ES-I3 (cell line): ENCODE data around the gene FKBP1A.
A peak's percentile ranks its signal among the peaks of the same experiment; 100 is the strongest.

Experiments
- H3K36me3 ChIP-seq: 2 replicates; pipeline ENCODE4 v1.6.1; 2013; ENCODE audit warnings: mild to moderate bottlenecking, low read length, control low read depth, moderate library complexity; ENCODE audit not compliant: insufficient read depth
- H3K4me1 ChIP-seq: 2 replicates; pipeline ENCODE4 v1.6.1; 2013; ENCODE audit warnings: mild to moderate bottlenecking, control low read depth, low read length; ENCODE audit not compliant: insufficient read depth
- H3K9ac ChIP-seq: 2 replicates; pipeline ENCODE4 v1.6.1; 2013; ENCODE audit warnings: low read depth, mild to moderate bottlenecking, low read length, moderate library complexity
- H3K9me3 ChIP-seq: 2 replicates; pipeline ENCODE4 v1.6.1; 2013; ENCODE audit warnings: mild to moderate bottlenecking, low read length, moderate library complexity; ENCODE audit not compliant: control insufficient read depth, insufficient read depth

Gene FKBP1A

DNA sequence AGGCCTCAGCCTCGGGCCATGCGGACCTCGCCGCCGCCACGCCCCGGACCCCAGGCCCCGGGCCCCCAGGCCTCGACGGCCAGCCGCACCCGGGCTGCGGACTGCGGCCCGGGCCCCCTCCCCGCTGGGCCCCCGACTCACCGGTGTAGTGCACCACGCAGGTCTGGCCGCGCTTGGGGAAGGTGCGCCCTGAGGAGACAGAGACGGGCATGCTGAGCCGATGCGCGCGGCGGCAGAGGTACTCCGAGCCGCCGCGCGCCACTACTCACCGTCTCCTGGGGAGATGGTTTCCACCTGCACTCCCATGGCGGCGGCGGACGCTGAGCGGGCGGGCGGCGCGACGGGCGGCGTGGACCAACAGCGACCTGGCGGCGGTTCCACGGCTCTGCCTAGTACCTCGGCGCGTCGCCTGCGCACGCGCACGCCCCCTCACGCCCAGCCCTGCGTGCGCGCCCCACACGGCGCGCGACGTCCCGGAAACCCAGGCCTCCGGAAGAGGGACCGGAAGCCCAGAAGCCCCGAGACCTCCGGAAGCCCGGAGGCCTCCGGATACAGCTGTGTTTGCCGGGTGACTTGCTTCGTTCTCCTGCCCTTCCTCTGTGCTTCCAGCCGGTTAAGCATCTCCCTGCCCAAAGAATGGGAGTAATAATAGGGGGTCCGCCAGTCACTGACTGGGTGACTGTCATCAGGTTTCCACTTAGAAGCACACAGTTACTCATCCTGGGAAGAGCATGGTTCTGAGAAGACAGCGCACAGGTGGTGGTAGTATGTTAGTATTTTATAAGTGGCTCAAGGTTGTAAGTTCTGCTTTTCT, at the start of gene FKBP1A:
FKBP1A (minus strand) TSS at position 362 of the 814 bp plus-strand sequence; CDS start at position 306, 56 bp downstream.
- Histone ChIP-seq H3K9me3 (no peaks in the 10 kb centered on the region), H3K36me3 (no peaks in the 10 kb centered on the region), H3K9ac (peak within 1 kb of the TSS; percentile 79), H3K4me1 (peaks cover 17% of the 10 kb centered on the region)

- no peaks in the 10 kb centered on the region for H3K9me3 ChIP-seq
- peaks cover 28% of the 10 kb centered on the region for H3K36me3 ChIP-seq
- no peaks in the 10 kb centered on the region for H3K4me1 ChIP-seq
- no peak overlapping the region for H3K9ac ChIP-seq
Observed at GRCh38 chr20:1442304-1442703, 49.5 kb upstream of the FKBP1A start.

DNA sequence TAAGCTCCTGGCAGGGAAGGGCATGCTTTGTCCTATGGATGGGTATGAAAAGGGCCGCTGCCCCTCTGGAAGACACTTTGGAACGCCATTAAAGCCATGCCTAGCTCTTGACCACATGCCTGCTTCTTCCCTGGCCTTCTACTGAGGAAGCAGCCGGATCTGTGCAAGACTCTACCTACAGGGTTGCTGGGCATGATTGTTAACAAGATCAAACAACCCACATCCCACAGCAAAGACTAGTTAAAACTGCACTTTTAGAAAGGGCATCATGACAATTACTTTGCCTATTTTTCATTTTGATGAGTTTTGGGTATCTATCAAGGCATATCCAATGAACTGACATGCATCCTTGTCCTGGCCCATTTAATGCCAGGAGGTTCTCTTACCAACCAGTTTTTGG, 48.3 kb upstream of the FKBP1A start:
- Histone ChIP-seq H3K9ac (no peak overlapping the region), H3K36me3 (peaks cover 24% of the 10 kb centered on the region), H3K4me1 (no peaks in the 10 kb centered on the region)

GRCh38 chr20:1440024-1440423, 47.2 kb upstream of the FKBP1A start:
- no peaks in the 10 kb centered on the region for H3K9me3 ChIP-seq
- H3K9ac ChIP-seq, result no peak overlapping the region
- H3K4me1 ChIP-seq, result no peaks in the 10 kb centered on the region
- H3K36me3 ChIP-seq, result peaks cover 23% of the 10 kb centered on the region

More for the DNA sequence above, 48.3 kb upstream of the FKBP1A start:
- H3K9me3 ChIP-seq, result no peaks in the 10 kb centered on the region

- H3K9ac ChIP-seq, result no peak overlapping the region
- no peaks in the 10 kb centered on the region for H3K9me3 ChIP-seq
- H3K4me1 ChIP-seq, result no peaks in the 10 kb centered on the region
- peaks cover 7% of the 10 kb centered on the region; the same call in 1 of the 2 replicates for H3K36me3 ChIP-seq
Observed at GRCh38 chr20:1438361-1438760, 45.5 kb upstream of the FKBP1A start.

GRCh38 chr20:1437235-1437904, 44.5 kb upstream of the FKBP1A start:
- Histone ChIP-seq H3K36me3 (peaks cover under 1% of the 10 kb centered on the region; the same call in 1 of the 2 replicates), H3K9ac (no peak overlapping the region), H3K9me3 (no peaks in the 10 kb centered on the region), H3K4me1 (no peaks in the 10 kb centered on the region)

- no peak overlapping the region for H3K9ac ChIP-seq
Observed at GRCh38 chr20:1436263-1436662, 43.4 kb upstream of the FKBP1A start.

DNA sequence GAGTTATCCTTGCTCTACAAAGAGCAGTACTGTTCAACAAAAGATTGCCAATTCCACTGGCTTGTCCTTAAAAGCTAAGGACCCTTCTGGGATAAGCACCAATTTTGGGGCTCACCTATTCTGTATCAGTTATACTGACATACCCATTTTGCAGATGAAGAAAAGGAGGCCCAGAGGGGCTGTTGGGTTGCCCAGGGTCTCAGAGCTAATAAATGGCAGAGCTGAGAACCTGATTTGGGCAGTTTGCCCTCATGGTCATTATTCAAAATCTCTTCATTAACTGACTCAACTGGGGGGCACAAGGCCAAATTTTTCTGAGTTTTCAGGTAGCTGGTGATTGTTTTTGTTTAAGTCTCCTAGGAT, 42.5 kb upstream of the FKBP1A start:
- Histone ChIP-seq H3K9me3 (no peaks in the 10 kb centered on the region), H3K4me1 (no peaks in the 10 kb centered on the region), H3K9ac (no peak overlapping the region), H3K36me3 (no peaks in the 10 kb centered on the region; the same call in 1 of the 2 replicates)

More at GRCh38 chr20:1436263-1436662, 43.4 kb upstream of the FKBP1A start:
- Histone ChIP-seq H3K36me3 (no peaks in the 10 kb centered on the region; the same call in 1 of the 2 replicates), H3K9me3 (no peaks in the 10 kb centered on the region), H3K4me1 (no peaks in the 10 kb centered on the region)

- Histone ChIP-seq H3K9ac (no peak overlapping the region), H3K9me3 (no peaks in the 10 kb centered on the region), H3K36me3 (no peaks in the 10 kb centered on the region; the same call in 1 of the 2 replicates), H3K4me1 (no peaks in the 10 kb centered on the region)
Observed at GRCh38 chr20:1434571-1435336, 41.9 kb upstream of the FKBP1A start.

DNA sequence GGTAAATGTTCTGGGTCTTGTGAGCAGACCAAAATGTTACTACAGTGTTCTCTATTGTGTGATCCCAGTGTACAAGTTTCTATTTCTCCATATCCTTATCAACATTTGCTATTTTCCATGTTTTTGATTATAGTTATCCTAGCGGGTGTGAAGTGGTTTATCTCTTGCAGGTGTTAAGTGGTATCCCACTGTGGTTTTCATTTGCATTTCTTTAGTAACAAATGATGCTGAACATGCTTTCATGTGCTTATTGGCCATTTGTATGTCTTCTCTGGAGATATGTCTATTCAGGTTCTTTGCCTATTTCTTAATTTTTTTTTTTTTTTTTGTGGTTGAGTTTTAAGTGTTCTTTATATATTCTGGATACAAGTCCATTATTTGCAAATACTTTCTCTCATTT, 38.3 kb upstream of the FKBP1A start:
- H3K9me3 ChIP-seq, result no peaks in the 10 kb centered on the region; the same call in 1 of the 2 replicates
- H3K9ac ChIP-seq, result no peak overlapping the region
- no peaks in the 10 kb centered on the region; the same call in 1 of the 2 replicates for H3K36me3 ChIP-seq
- peaks cover 16% of the 10 kb centered on the region for H3K4me1 ChIP-seq

- no peaks in the 10 kb centered on the region; the same call in 1 of the 2 replicates for H3K9me3 ChIP-seq
- H3K9ac ChIP-seq, result no peak overlapping the region
- no peaks in the 10 kb centered on the region; the same call in 1 of the 2 replicates for H3K36me3 ChIP-seq
- peaks cover 16% of the 10 kb centered on the region for H3K4me1 ChIP-seq
Observed at GRCh38 chr20:1430004-1430451, 37.2 kb upstream of the FKBP1A start.

GRCh38 chr20:1429143-1429728, 36.4 kb upstream of the FKBP1A start:
- Histone ChIP-seq H3K9me3 (no peaks in the 10 kb centered on the region; the same call in 1 of the 2 replicates), H3K36me3 (no peaks in the 10 kb centered on the region), H3K9ac (no peak overlapping the region), H3K4me1 (peaks cover 19% of the 10 kb centered on the region)

GRCh38 chr20:1427457-1428054, 34.7 kb upstream of the FKBP1A start:
- no peak overlapping the region for H3K9ac ChIP-seq
- H3K36me3 ChIP-seq, result no peaks in the 10 kb centered on the region
- H3K4me1 ChIP-seq, result peaks cover 22% of the 10 kb centered on the region
- no peaks in the 10 kb centered on the region; the same call in 1 of the 2 replicates for H3K9me3 ChIP-seq
